ENCODE data around the gene KLC4. TPM values are rescaled to one million over a fixed set of nuclear protein-coding genes. Genes with fewer than 3 reads are reported as not detected.

Gene KLC4
- total and polyA plus RNA-seq, 4 donors, result 16.1 to 36.0 (median 26.4) TPM

GRCh38 chr6:43120101-43120763 is 60.8 kb downstream of the KLC4 start:
- Histone ChIP-seq H3K4me3 (no peak overlapping the region), H3K27ac (ENCODE audit: low read depth in 1 of 2, low read length in 1 of 2) (peak overlapping the region in 1 of 2 donors; percentile 63), H3K36me3 (ENCODE audit: control insufficient read depth in 4 of 4, insufficient read depth in 4 of 4, low read length in 4 of 4) (no peaks in the 10 kb centered on the region), H3K27me3 (ENCODE audit: control insufficient read depth in 3 of 3, insufficient read depth in 3 of 3, low read length in 2 of 3) (no peaks in the 10 kb centered on the region), H3K9me3 (ENCODE audit: control insufficient read depth in 4 of 4, insufficient read depth in 3 of 4, low read length in 3 of 4) (no peaks in the 10 kb centered on the region), H3K4me1 (ENCODE audit: control insufficient read depth in 5 of 5, insufficient read depth in 5 of 5, low read length in 5 of 5) (peaks cover 0 to 84% (median 48%) of the 10 kb centered on the region in 5 donors), H3K9ac (ENCODE audit: insufficient read depth in 1 of 2, low read length in 2 of 2) (no peak overlapping the region)
- WGBS, 2 donors, result 92 to 94% methylated on average over 9 of the region's 9 CpGs
- DNase-seq, result no peak
- TF ChIP-seq CTCF (IDR thresholded peaks at IDR 0.05; ENCODE audit: control extremely low read depth, extremely low read depth), result no peak
- ATAC-seq (ENCODE audit: insufficient read depth, low FRiP score), result no peak

GRCh38 chr6:43120944-43121913 is 61.8 kb downstream of the KLC4 start:
- Histone ChIP-seq H3K4me3 (no peak overlapping the region), H3K27me3 (ENCODE audit: control insufficient read depth in 3 of 3, insufficient read depth in 3 of 3, low read length in 2 of 3) (no peaks in the 10 kb centered on the region), H3K4me1 (ENCODE audit: control insufficient read depth in 5 of 5, insufficient read depth in 5 of 5, low read length in 5 of 5) (peaks cover 0 to 82% (median 44%) of the 10 kb centered on the region in 5 donors), H3K36me3 (ENCODE audit: control insufficient read depth in 4 of 4, insufficient read depth in 4 of 4, low read length in 4 of 4) (no peaks in the 10 kb centered on the region), H3K27ac (ENCODE audit: low read depth in 1 of 2, low read length in 1 of 2) (peak overlapping the region in 1 of 2 donors; percentile 35), H3K9ac (ENCODE audit: insufficient read depth in 1 of 2, low read length in 2 of 2) (peak overlapping the region in 1 of 2 donors; percentile 8), H3K9me3 (ENCODE audit: control insufficient read depth in 4 of 4, insufficient read depth in 3 of 4, low read length in 3 of 4) (no peaks in the 10 kb centered on the region)
- DNase-seq (peak; percentile 38 to 66 (median 50)), ATAC-seq (ENCODE audit: insufficient read depth, low FRiP score) (no peak)
- no peak for TF ChIP-seq CTCF (IDR thresholded peaks at IDR 0.05; ENCODE audit: control extremely low read depth, extremely low read depth)
- WGBS, 2 donors, result 73 to 80% methylated on average over 9 of the region's 9 CpGs

GRCh38 chr6:43122146-43122545 is 62.7 kb downstream of the KLC4 start:
- ATAC-seq (ENCODE audit: insufficient read depth, low FRiP score), result no peak
- Histone ChIP-seq H3K4me1 (ENCODE audit: control insufficient read depth in 5 of 5, insufficient read depth in 5 of 5, low read length in 5 of 5) (peaks cover 0 to 82% (median 37%) of the 10 kb centered on the region in 5 donors), H3K27ac (ENCODE audit: low read depth in 1 of 2, low read length in 1 of 2) (no peak overlapping the region), H3K36me3 (ENCODE audit: control insufficient read depth in 4 of 4, insufficient read depth in 4 of 4, low read length in 4 of 4) (no peaks in the 10 kb centered on the region), H3K9ac (ENCODE audit: insufficient read depth in 1 of 2, low read length in 2 of 2) (no peak overlapping the region), H3K27me3 (ENCODE audit: control insufficient read depth in 3 of 3, insufficient read depth in 3 of 3, low read length in 2 of 3) (no peaks in the 10 kb centered on the region), H3K9me3 (ENCODE audit: control insufficient read depth in 4 of 4, insufficient read depth in 3 of 4, low read length in 3 of 4) (no peaks in the 10 kb centered on the region), H3K4me3 (no peak overlapping the region)
- DNase-seq, result no peak
- TF ChIP-seq CTCF (IDR thresholded peaks at IDR 0.05; ENCODE audit: control extremely low read depth, extremely low read depth), result no peak
- WGBS, 2 donors, result 69 to 76% methylated on average over 2 of the region's 2 CpGs
